GM18867 (cell line): ENCODE results near the gene BDH1.
"Not testable (repeated sequence)": the region's sequence is repeated elsewhere in the genome, so short reads cannot be mapped to it uniquely, and the experiment has no call there.

ENCODE experiments used
- ATAC-seq: cut with Tn5 transposase; IDR thresholded peaks from one replicate; pipeline ENCODE4 v1.9.1; 2021; ENCODE audit warnings: mild to moderate bottlenecking, moderate library complexity; ENCODE audit not compliant: unreplicated experiment

The BDH1 gene

GRCh38 chr3:197490098-197491058 is 65.4 kb downstream of the BDH1 start:
- ATAC-seq = no peak

- no peak for ATAC-seq
These were observed 67.8 kb downstream of the BDH1 start for GRCh38 chr3:197487911-197488391.

- no peak for ATAC-seq
These were observed 68.9 kb downstream of the BDH1 start for GRCh38 chr3:197486861-197487260.

GRCh38 chr3:197485143-197485542 is 70.6 kb downstream of the BDH1 start:
- ATAC-seq = no peak

GRCh38 chr3:197484204-197484901 is 71.4 kb downstream of the BDH1 start:
- ATAC-seq = no peak

GRCh38 chr3:197482001-197482400 is 73.8 kb downstream of the BDH1 start:
- no peak for ATAC-seq

- ATAC-seq = no peak
These were observed 75.4 kb downstream of the BDH1 start for GRCh38 chr3:197480320-197480719.

- ATAC-seq = no peak
These were observed 76.8 kb downstream of the BDH1 start for GRCh38 chr3:197478746-197479668.

GRCh38 chr3:197477816-197478215 is 78.0 kb downstream of the BDH1 start:
- ATAC-seq = not testable (repeated sequence)

GRCh38 chr3:197475997-197476525 is 79.7 kb downstream of the BDH1 start:
- ATAC-seq = no peak

GRCh38 chr3:197475514-197475913 is 80.3 kb downstream of the BDH1 start:
- ATAC-seq = no peak

- ATAC-seq = no peak
These were observed 83.6 kb downstream of the BDH1 start for GRCh38 chr3:197472151-197472550.

- ATAC-seq = no peak
These were observed 84.4 kb downstream of the BDH1 start for GRCh38 chr3:197471221-197472010.

- no peak for ATAC-seq
These were observed 86.8 kb downstream of the BDH1 start for GRCh38 chr3:197468866-197469382.

- no peak for ATAC-seq
These were observed 87.6 kb downstream of the BDH1 start for GRCh38 chr3:197468167-197468566.

GRCh38 chr3:197466586-197467399 is 89.0 kb downstream of the BDH1 start:
- ATAC-seq = no peak

GRCh38 chr3:197465996-197466549 is 89.7 kb downstream of the BDH1 start:
- no peak for ATAC-seq
